ENCODE measurements around the gene DRG2. TPM values are rescaled to one million over a fixed set of nuclear protein-coding genes. Genes with fewer than 3 reads are reported as not detected.

DRG2 gene
- 31.0 TPM for polyA plus RNA-seq (2013, experiment 1 of 2; ENCODE audit: insufficient read length)
- polyA plus RNA-seq (2013, experiment 2 of 2; ENCODE audit: insufficient read length): 30.1 TPM

- DNase-seq: peak; percentile 90
These were observed at the start of gene DRG2 for GRCh38 chr17:18087610-18088491. Gene DRG2, plus strand, starts transcription at chr17:18087948. Its CDS starts 76 bp downstream, at chr17:18088024.

GRCh38 chr17:18038149-18038850, 49.4 kb upstream of the DRG2 start:
- no peak for DNase-seq

DNA sequence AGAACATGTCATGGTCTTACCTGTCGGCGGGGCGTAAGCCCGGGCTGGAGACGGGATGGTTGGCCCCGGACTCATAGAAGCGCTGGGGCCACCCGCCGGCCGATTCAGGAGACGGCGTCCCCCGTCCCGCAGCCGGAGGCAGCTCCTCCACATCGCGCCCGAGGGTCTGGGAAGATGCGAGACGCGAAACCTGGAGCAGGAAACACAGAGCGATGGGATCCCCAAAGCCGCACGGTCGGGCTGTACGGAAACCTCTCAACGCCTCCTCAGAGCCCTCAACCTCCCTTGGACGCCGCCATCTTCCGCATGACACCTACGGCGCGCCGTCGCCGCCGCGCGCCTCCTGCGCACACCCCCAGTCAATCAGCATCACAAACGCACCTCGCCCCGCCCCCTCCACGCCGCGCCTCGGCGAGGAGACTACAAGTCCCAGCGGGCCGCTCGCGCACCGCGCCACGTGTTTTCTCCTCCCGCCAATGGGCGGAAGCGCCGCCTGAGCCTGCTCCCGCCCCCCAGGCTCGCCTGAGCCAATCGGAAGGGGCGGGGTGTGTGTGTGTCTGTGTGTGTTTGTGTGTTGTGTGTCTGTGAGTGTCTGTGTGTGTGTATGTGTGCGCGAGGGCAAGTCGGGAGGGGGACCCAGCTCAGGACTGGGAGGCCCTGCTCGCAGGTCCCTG, 48.8 kb upstream of the DRG2 start, which contains the start of the genes ATPAF2 and GID4:
TSS of gene ATPAF2 (minus strand) at position 308 of the 674 bp plus-strand sequence. CDS start at position 153, 155 bp downstream.
TSS of gene GID4 (plus strand) at position 548 of the 674 bp plus-strand sequence. CDS start at position 605, 57 bp downstream.
- DNase-seq: peak; percentile 99

GRCh38 chr17:18039535-18040260, 48.0 kb upstream of the DRG2 start:
- no peak for DNase-seq

DNA sequence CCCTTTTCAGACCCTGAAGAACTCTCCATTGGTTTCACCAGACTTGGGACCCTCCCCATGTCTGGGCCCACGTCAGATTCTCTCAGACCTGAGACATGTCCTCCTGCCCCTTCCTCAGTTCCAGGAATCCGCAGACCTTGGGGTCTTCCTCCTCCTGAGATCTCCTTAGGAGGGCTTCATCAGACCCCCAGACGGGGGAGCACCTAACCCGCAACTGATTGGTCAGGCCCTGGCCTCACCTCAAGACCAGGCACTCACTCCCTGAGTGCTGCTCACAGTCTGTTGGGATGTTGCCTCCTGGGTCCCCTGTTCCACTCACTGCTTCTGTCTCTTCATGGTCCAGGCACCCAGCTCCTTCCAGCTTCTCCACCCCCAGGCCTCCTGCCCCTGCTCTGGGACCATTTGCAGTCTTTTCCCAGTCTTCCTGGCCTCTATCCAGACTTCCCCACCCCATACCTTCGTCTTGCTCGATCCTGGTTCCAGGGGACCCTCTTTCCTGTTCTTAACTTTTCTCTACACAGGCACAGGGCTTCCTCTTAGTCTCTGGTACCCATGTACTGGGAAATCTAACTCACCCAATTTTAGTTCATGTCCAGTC, 47.4 kb upstream of the DRG2 start:
- DNase-seq: no peak

- peak; percentile 42 for DNase-seq
These were observed 46.0 kb upstream of the DRG2 start for GRCh38 chr17:18041776-18042175.

DNA sequence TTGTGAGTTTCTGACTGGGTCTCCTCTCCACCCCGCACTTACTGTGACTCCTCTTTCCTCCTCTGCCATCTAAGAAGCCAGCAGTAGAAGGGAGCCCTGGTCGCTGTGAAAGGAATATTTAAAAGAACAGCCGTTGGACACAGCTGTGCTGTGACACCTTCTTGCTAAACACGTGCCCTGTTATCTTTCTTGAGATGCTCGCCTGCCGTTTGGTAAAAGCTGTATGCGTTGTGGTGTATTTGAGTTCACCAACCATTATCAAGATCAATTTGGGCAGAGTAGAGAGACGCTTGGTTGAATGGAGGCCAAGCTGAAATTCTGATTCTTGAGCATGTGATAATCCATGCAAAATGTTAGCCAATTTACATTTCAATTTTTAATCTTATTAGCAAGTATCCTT, 44.8 kb upstream of the DRG2 start:
- no peak for DNase-seq

- no peak for DNase-seq
These were observed 44.3 kb upstream of the DRG2 start for GRCh38 chr17:18043491-18043890.

DNA sequence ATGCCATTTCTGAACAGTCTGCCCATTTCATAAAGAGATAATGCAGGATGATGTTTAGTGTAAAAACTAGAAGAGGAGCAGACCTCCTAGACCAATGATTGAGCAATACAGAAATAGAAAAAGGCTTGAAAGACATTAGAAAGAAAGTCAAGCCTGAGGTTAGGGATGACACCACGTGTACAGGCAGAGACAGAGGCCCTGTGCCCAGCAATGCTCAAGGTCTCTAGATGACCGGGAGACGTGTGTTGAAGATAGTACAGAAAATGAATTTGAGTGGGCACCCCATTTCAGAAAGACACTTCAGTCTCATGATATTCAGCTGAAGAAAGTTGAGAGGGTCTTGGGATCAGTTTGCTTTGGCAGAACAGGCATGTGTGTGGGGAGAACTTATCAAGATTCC, 43.1 kb upstream of the DRG2 start:
- no peak for DNase-seq

DNA sequence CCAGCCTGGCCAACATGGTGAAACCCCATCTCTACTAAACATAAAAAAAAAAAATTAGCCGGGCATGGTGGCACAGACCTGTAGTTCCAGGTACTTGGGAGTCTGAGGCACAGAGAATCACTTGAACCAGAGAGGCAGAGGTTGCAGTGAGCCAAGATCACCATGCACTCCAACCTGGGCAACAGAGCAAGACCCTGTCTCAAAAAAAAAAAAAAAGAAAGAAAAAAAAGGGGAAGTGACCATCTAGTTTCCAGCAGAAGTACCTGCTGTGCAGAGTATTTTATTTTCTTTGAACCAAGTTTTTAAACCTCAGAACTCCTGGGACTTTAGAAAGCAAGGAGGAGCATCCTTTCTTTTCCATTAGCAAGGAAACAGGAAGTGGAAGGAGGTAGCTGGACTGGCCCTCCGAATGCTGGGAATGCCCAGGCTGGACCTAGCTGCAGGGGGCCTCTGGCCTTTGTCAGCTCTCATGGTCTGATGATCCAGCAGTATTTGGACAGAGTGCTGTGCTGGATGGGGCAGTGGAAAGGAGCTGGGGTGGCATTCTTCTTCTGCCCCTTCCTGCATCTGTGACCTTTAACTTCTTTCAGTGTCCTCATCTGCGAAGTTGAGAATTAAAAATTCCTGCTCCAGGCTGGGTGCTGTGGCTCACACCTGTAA, 41.9 kb upstream of the DRG2 start:
- no peak for DNase-seq

DNA sequence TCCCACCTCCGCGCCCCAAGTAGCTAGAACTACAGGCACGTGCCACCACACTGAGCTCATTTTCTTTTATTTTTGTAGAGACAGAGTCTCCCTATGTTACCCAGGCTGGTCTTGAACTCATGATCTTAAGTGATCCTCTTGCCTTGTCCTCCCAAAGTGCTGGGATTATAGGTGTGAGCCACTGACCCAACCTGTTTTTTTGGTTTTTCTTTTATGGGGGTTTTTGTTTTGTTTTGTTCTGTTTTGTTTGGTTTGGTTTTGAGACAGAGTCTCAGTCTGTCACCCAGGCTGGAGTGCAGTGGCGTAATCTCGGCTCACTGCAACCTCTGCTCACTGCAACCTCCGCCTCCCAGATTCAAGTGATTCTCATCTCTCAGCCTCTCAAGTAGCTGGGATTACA, 32.2 kb upstream of the DRG2 start:
- no peak for DNase-seq

- no peak for DNase-seq
These were observed 31.5 kb upstream of the DRG2 start for GRCh38 chr17:18056214-18056613.

DNA sequence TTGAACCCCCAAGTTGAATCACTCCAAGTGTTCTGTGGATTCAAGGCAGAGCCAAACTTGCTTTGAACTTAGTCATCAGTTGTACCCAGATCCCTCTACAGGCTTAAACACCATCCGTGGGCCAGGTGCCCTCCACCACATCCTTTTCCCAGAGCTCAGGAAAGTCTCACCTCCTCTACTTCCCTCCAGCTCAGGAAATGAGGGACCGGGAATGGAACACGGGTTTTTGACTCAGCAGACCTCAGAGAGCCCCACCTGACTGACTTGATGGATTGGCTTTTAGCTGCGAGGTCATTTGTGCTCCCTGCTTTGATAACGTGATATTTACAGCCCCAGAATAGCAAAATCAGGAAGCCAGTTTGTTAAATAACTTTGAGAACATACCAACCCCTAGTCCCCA, 28.5 kb upstream of the DRG2 start:
- no peak for DNase-seq

DNA sequence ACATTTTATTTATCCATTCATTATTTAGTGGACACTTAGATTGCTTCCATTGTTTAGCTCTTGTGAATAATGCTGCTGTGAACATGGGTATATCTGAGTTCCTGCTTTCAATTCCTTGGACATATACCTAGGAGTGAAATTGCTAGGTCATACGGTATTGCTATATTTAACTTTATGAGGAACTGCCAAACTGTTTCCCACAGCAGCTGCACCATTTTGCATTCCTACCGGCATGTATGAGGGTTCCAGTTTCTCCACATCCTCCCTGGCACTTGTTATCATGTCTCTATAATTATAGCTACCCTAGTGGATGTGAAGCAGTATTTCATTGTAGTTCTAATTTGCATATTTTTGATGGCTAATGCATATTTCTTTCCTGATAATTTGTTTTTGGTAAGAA, 23.7 kb upstream of the DRG2 start:
- DNase-seq: no peak

GRCh38 chr17:18065546-18065945, 22.2 kb upstream of the DRG2 start:
- no peak for DNase-seq

GRCh38 chr17:18066866-18067265, 20.9 kb upstream of the DRG2 start:
- no peak for DNase-seq

- no peak for DNase-seq
These were observed 18.6 kb upstream of the DRG2 start for GRCh38 chr17:18069101-18069500.

DNA sequence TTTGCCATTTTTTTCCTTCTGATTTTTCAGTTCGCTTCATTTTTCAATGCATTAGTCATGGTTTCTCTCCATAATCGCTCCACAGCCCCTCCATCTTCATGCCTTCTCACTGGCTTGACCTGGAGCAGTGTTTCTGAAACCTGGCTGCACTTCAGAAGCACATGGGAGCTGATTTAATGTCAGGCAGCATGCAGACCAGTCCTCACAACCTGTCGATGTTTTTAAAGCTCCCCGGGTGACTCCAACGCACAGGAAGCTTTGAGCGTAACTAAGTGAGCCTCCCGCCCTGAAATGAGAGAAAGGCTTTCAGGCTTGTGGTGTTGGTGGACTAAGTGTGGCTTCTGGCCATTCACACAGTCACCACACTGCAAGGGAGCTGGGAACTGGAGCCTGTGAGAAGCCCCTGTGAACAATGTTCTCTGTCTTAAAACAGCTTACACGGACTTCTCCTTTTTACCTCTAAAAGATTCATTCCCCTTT, 16.8 kb upstream of the DRG2 start:
- DNase-seq: peak; percentile 44

- DNase-seq: no peak
These were observed 16.0 kb upstream of the DRG2 start for GRCh38 chr17:18071751-18072150.

DNA sequence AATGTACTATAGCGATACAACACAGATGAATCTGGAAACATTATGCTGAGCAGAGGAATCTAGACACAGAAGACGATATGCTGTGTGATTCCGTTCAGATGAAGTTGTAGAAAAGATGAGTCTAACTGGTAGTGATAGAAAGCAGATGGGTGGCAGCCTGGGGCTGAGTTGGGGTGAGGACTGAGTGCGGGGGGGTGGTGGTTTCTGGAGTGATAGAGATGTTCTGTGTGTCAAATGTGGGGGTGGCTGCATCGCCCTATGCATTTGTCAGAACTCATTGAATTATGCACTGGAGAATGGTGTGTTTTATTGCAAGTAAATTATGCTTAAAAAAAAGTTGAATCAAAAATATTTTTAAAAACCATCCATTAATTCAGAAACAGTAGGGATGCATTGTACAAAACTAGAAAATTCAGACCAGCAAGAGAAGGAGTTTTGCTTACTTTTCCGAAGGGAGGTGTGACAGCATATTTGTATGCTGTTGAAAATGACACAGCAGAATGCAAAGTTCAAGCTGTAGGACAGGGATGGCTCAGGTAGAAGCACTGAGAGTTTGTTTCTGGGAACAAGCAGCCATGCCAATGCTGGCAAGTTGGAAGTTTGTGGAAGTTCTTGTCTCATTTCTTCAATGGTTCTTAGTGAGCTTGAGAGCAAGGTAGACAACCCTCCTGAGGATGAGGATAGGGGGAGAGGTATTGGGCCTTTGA, 13.0 kb upstream of the DRG2 start:
- DNase-seq: peak; percentile 10
